ENCODE data around the gene PI4KA.
A peak's percentile ranks its signal among the peaks of the same experiment; 100 is the strongest.

- peak in 7 of 11 experiments; percentile 22 to 51 (median 32) for TF ChIP-seq CTCF (IDR thresholded peaks at IDR 0.05 in 8 of 11, conservative IDR thresholded peaks at IDR 0.05 in 3 of 11)
- TF ChIP-seq POLR2AphosphoS5 (IDR thresholded peaks at IDR 0.05) = no peak
Observed at GRCh38 chr22:20803696-20804324, 54.8 kb downstream of the PI4KA start.

All from spleen (tissue), 7 donors.